CD4-positive, alpha-beta T cell treated with Interleukin-4 for 4 hours (primary cell): Measurements from ENCODE around the gene ANAPC1.
A peak's percentile ranks its signal among the peaks of the same experiment; 100 is the strongest.
"Not testable (repeated sequence)": the region's sequence is repeated elsewhere in the genome, so short reads cannot be mapped to it uniquely, and the experiment has no call there.

Experiments used
- DNase-seq: peaks from one replicate; pipeline ENCODE4 v3.0.0-alpha.2; 2020

ANAPC1 gene

GRCh38 chr2:111782195-111782594 is 101.8 kb downstream of the ANAPC1 start:
- DNase-seq = not testable (repeated sequence)

GRCh38 chr2:111781443-111782094 is 102.4 kb downstream of the ANAPC1 start:
- not testable (repeated sequence) for DNase-seq

- not testable (repeated sequence) for DNase-seq
These were observed 106.8 kb downstream of the ANAPC1 start for GRCh38 chr2:111777155-111777554.

GRCh38 chr2:111776296-111776695 is 107.7 kb downstream of the ANAPC1 start:
- DNase-seq = not testable (repeated sequence)

GRCh38 chr2:111772180-111772579 is 111.8 kb downstream of the ANAPC1 start:
- DNase-seq = not testable (repeated sequence)

GRCh38 chr2:111770916-111771658 is 112.9 kb downstream of the ANAPC1 start:
- not testable (repeated sequence) for DNase-seq

GRCh38 chr2:111768266-111769190 is 115.5 kb downstream of the ANAPC1 start:
- DNase-seq = not testable (repeated sequence)

GRCh38 chr2:111767087-111767486 is 116.9 kb downstream of the ANAPC1 start:
- not testable (repeated sequence) for DNase-seq

- not testable (repeated sequence) for DNase-seq
These were observed 117.7 kb downstream of the ANAPC1 start for GRCh38 chr2:111766295-111766694.

- DNase-seq = not testable (repeated sequence)
These were observed 119.8 kb downstream of the ANAPC1 start for GRCh38 chr2:111764151-111764550.

GRCh38 chr2:111760697-111761284 is 123.2 kb downstream of the ANAPC1 start:
- DNase-seq = not testable (repeated sequence)

- DNase-seq = not testable (repeated sequence)
These were observed 131.5 kb downstream of the ANAPC1 start for GRCh38 chr2:111752533-111752932.

GRCh38 chr2:111750641-111751040 is 133.4 kb downstream of the ANAPC1 start:
- not testable (repeated sequence) for DNase-seq

GRCh38 chr2:111748429-111748828 is 135.6 kb downstream of the ANAPC1 start:
- DNase-seq = not testable (repeated sequence)

- DNase-seq = peak; percentile 89
These were observed 136.4 kb downstream of the ANAPC1 start for GRCh38 chr2:111747410-111748115.

GRCh38 chr2:111744751-111745150 is 139.2 kb downstream of the ANAPC1 start:
- not testable (repeated sequence) for DNase-seq

GRCh38 chr2:111741517-111741916 is 142.5 kb downstream of the ANAPC1 start:
- DNase-seq = not testable (repeated sequence)

- DNase-seq = not testable (repeated sequence)
These were observed 147.9 kb downstream of the ANAPC1 start for GRCh38 chr2:111735838-111736721.

GRCh38 chr2:111735420-111735819 is 148.6 kb downstream of the ANAPC1 start:
- not testable (repeated sequence) for DNase-seq

- DNase-seq = not testable (repeated sequence)
These were observed 154.1 kb downstream of the ANAPC1 start for GRCh38 chr2:111729812-111730458.
